Natural killer cell (primary cell): Measurements from ENCODE around the gene USH2A. TPM values are rescaled to one million over a fixed set of nuclear protein-coding genes. Genes with fewer than 3 reads are reported as not detected.

Experiments
- ATAC-seq, 3 donors: fragments of 150-1000 bp in 2 of 3; fragments of 200-7000 bp in 1 of 3; cut with Tn5 transposase; 1 replicate in 1 of 3; 2 replicates in 2 of 3; pipeline ENCODE4 v1.10.0; 2021; ENCODE audit warnings: mild to moderate bottlenecking in 2 of 3, moderate library complexity in 2 of 3
- DNase-seq, 2 donors: peaks; one replicate each; pipeline versions ENCODE4 v3.0.0 to v3.0.0-alpha.2; 2013 to 2021; ENCODE audit warnings: mixed read lengths in 1 of 2
- H3K27ac ChIP-seq: one replicate; pipeline ENCODE4 v1.5.1; 2013; ENCODE audit warnings: mild to moderate bottlenecking, low read length
- H3K27me3 ChIP-seq: one replicate; pipeline ENCODE4 v1.6.1; 2013; ENCODE audit warnings: low read length; ENCODE audit not compliant: control insufficient read depth, insufficient read depth
- H3K36me3 ChIP-seq: one replicate; pipeline ENCODE4 v1.6.1; 2013; ENCODE audit warnings: low read length; ENCODE audit not compliant: control insufficient read depth, insufficient read depth
- H3K4me1 ChIP-seq: one replicate; pipeline ENCODE4 v1.6.1; 2013; ENCODE audit warnings: low read length; ENCODE audit not compliant: control insufficient read depth, insufficient read depth
- H3K4me3 ChIP-seq: one replicate; pipeline ENCODE4 v1.5.1; 2013; ENCODE audit warnings: low read length
- H3K9me3 ChIP-seq: one replicate; pipeline ENCODE4 v1.6.1; 2013; ENCODE audit warnings: low read length; ENCODE audit not compliant: control insufficient read depth, insufficient read depth
- H3K27ac Mint-ChIP-seq, 2 donors: one replicate each; pipeline ENCODE4 v1.8.0; 2022; ENCODE audit warnings: mild to moderate bottlenecking in 2 of 2, mixed read lengths in 2 of 2, moderate library complexity in 1 of 2
- H3K27me3 Mint-ChIP-seq, 2 donors: one replicate each; pipeline ENCODE4 v1.8.0; 2022; ENCODE audit warnings: low read depth in 2 of 2, mixed read lengths in 2 of 2
- H3K36me3 Mint-ChIP-seq: one replicate; pipeline ENCODE4 v1.8.0; 2022; ENCODE audit warnings: mixed read lengths
- H3K4me1 Mint-ChIP-seq, 2 donors: one replicate each; pipeline ENCODE4 v1.8.0; 2022; ENCODE audit warnings: mixed read lengths in 2 of 2
- H3K4me3 Mint-ChIP-seq: one replicate; pipeline ENCODE4 v1.8.0; 2022; ENCODE audit warnings: mild to moderate bottlenecking, moderate library complexity, mixed read lengths
- H3K9me3 Mint-ChIP-seq, 2 donors: one replicate each; pipeline ENCODE4 v1.8.0; 2022; ENCODE audit warnings: mixed read lengths in 2 of 2
- WGBS: methylation state at CpG from one replicate; pipeline ENCODE4 v1.1.7; 2013; ENCODE audit warnings: missing lambda C conversion rate; ENCODE audit not compliant: insufficient coverage; 5-methylcytosine and 5-hydroxymethylcytosine counted together
- intact Hi-C: fragments of 100-400 bp; cut with micrococcal nuclease; formaldehyde crosslinking; loops from one replicate; pipeline ENCODE4 v1.14.2; 2022
- total RNA-seq, 4 donors: library from RNA; stranded (reverse); fragments of 120-200 nt in 1 of 4; gene quantifications; one replicate each; pipeline versions ENCODE4 v1.2.3 to v1.2.4, GENCODE V29; 2013 to 2022
- TF ChIP-seq, protein P1 (sequence below): fragments of 200-600 bp; IDR thresholded peaks from one replicate; pipeline ENCODE4 v1.8.0; 2022; ENCODE audit warnings: antibody characterized with exemption

USH2A gene
- total RNA-seq, 3 donors from 2014 or later (not counting 1 experiment from before 2014, with no cell fraction given) = not detected

DNA sequence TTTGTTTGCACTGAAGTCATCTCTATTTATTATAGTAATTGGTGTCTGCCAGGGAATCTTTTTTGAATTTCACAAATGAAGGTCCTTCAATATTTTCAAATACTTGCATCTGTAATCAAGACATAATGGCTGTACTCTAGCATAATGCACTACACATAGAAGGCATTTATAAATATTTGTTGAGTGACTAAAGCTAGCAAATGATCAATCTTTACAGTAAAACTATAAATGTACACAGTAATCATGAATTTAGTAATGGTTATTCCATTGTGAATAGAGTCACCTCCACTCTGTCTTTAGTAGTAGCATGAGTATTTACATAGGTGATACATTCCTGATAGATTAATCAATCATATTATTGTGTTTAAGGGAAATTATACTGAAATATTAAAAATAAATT lies 119.6 kb downstream of the USH2A start:
- Histone ChIP-seq H3K9me3 (no peaks in the 10 kb centered on the region), H3K4me3 (no peak overlapping the region), H3K27me3 (no peaks in the 10 kb centered on the region), H3K27ac (no peak overlapping the region), H3K4me1 (no peaks in the 10 kb centered on the region), H3K36me3 (no peaks in the 10 kb centered on the region)
- DNase-seq (no peak), ATAC-seq (no peak)
- Mint-ChIP-seq H3K4me1 (no peaks in the 10 kb centered on the region), H3K27ac (no peak overlapping the region), H3K4me3 (no peak overlapping the region), H3K27me3 (no peaks in the 10 kb centered on the region), H3K36me3 (no peaks in the 10 kb centered on the region), H3K9me3 (peaks cover 4 to 8% of the 10 kb centered on the region in 2 donors)
- intact Hi-C loops = no loop called here
- TF ChIP-seq, protein P1, sequence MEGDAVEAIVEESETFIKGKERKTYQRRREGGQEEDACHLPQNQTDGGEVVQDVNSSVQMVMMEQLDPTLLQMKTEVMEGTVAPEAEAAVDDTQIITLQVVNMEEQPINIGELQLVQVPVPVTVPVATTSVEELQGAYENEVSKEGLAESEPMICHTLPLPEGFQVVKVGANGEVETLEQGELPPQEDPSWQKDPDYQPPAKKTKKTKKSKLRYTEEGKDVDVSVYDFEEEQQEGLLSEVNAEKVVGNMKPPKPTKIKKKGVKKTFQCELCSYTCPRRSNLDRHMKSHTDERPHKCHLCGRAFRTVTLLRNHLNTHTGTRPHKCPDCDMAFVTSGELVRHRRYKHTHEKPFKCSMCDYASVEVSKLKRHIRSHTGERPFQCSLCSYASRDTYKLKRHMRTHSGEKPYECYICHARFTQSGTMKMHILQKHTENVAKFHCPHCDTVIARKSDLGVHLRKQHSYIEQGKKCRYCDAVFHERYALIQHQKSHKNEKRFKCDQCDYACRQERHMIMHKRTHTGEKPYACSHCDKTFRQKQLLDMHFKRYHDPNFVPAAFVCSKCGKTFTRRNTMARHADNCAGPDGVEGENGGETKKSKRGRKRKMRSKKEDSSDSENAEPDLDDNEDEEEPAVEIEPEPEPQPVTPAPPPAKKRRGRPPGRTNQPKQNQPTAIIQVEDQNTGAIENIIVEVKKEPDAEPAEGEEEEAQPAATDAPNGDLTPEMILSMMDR = no peak

DNA sequence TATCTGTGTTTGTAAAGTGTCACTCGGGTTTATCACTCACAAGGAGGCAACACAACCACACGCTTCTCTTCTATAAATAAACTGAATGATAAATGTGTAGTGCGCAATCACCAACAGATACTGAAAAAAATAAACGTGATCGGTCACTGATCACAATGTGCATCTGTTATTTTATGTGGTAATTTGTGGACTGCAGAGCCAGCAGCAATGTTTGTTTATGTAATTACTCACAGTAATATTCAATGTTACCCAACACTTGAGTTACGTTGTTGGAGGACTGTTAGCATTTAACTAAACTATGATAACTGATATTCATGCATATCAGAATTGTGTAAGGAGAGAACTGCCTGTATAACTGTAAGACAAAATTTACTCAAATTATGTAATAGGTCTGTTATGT lies 129.6 kb downstream of the USH2A start:
- H3K36me3 Mint-ChIP-seq = no peaks in the 10 kb centered on the region
- H3K36me3 ChIP-seq = no peaks in the 10 kb centered on the region
- no peak overlapping the region for H3K27ac Mint-ChIP-seq
- DNase-seq = no peak
- no peak for ATAC-seq
- TF ChIP-seq, protein P1 = no peak
- intact Hi-C loops = no loop called here
- H3K9me3 Mint-ChIP-seq = peaks cover 9 to 20% of the 10 kb centered on the region in 2 donors
- no peaks in the 10 kb centered on the region for H3K4me1 ChIP-seq
- H3K4me1 Mint-ChIP-seq = no peaks in the 10 kb centered on the region
- H3K27me3 Mint-ChIP-seq = no peaks in the 10 kb centered on the region
- WGBS = 89% methylated on average over 3 of the region's 6 CpGs
- no peaks in the 10 kb centered on the region for H3K27me3 ChIP-seq
- no peak overlapping the region for H3K4me3 ChIP-seq
- H3K9me3 ChIP-seq = no peaks in the 10 kb centered on the region
- H3K27ac ChIP-seq = no peak overlapping the region
- H3K4me3 Mint-ChIP-seq = no peak overlapping the region

DNA sequence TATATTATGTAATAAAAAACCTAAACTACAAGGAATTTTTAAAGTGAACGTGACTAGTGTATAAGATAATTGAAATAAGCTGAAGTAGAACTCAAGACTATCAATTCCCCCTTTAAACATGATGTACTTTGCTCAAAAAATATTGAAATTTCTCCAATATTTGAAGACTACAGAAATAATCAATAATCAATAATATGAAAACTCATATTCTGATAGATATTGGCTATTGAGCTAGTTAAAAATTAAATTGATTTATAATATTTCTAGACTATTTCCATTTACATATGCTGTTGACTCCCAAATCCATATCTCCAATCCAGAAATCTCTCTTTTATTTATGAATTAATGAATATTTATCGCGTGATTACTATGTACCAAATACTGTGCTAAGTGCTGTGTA lies 133.2 kb downstream of the USH2A start:
- Histone ChIP-seq H3K9me3 (peaks cover 8% of the 10 kb centered on the region), H3K27ac (no peak overlapping the region), H3K4me3 (no peak overlapping the region), H3K4me1 (no peaks in the 10 kb centered on the region), H3K27me3 (no peaks in the 10 kb centered on the region), H3K36me3 (no peaks in the 10 kb centered on the region)
- ATAC-seq (no peak), DNase-seq (no peak)
- no peaks in the 10 kb centered on the region for H3K27me3 Mint-ChIP-seq
- H3K9me3 Mint-ChIP-seq = peaks cover 14 to 15% of the 10 kb centered on the region in 2 donors
- H3K4me1 Mint-ChIP-seq = no peaks in the 10 kb centered on the region
- WGBS = no CpG with 5 or more reads among the region's 3 CpGs
- H3K4me3 Mint-ChIP-seq = no peak overlapping the region
- intact Hi-C loops = no loop called here
- TF ChIP-seq, protein P1 = no peak
- no peak overlapping the region for H3K27ac Mint-ChIP-seq
- no peaks in the 10 kb centered on the region for H3K36me3 Mint-ChIP-seq

DNA sequence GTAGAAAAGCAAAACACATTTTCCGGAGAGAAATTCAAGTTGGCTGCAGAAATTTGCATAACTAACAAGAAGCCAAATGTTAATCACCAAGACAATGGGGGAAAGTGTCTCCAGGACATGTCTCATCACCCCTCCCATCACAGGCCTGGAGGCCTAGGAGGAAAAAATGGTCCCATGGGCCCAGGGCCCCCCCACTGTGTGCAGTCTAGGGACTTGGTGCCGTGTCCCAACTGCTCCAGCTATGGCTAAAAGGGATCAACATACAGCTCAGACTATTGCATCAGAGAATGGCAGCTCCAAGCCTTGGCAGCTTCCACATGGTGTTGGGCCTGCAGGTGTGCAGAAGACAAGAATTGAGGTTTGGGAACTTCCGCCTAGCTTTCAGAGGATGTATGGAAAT lies 138.2 kb downstream of the USH2A start:
- H3K27ac Mint-ChIP-seq = no peak overlapping the region
- peaks cover 10 to 14% of the 10 kb centered on the region in 2 donors for H3K9me3 Mint-ChIP-seq
- Histone ChIP-seq H3K27me3 (no peaks in the 10 kb centered on the region), H3K27ac (no peak overlapping the region), H3K9me3 (peaks cover 8% of the 10 kb centered on the region), H3K4me3 (no peak overlapping the region), H3K4me1 (no peaks in the 10 kb centered on the region), H3K36me3 (no peaks in the 10 kb centered on the region)
- TF ChIP-seq, protein P1 = no peak
- H3K4me1 Mint-ChIP-seq = no peaks in the 10 kb centered on the region
- H3K27me3 Mint-ChIP-seq = no peaks in the 10 kb centered on the region
- no peak for ATAC-seq
- no peak for DNase-seq
- intact Hi-C loops = no loop called here
- 81% methylated on average over 3 of the region's 3 CpGs for WGBS
- peaks cover 8% of the 10 kb centered on the region for H3K36me3 Mint-ChIP-seq
- H3K4me3 Mint-ChIP-seq = no peak overlapping the region
